ENCODE results near the gene MEF2D.

MEF2D gene

GRCh38 chr1:156502894-156503697 lies 2.5 kb upstream of the MEF2D start:
- peak overlapping the region; percentile 41 for H3K9ac ChIP-seq (ENCODE audit: low read length)
- no peak overlapping the region for H3K4me3 ChIP-seq (ENCODE audit: low read length)
- H3K79me2 ChIP-seq (ENCODE audit: control insufficient read depth, insufficient read depth, low read length): peaks cover 13% of the 10 kb centered on the region
- H3K4ac ChIP-seq (ENCODE audit: low read depth, low read length): peak overlapping the region; percentile 93
- H2BK15ac ChIP-seq (replicated peaks; ENCODE audit: low read depth): no peak overlapping the region
- DNase-seq: peak; percentile 99
- H2BK120ac ChIP-seq (ENCODE audit: low read depth, low read length): peak overlapping the region; percentile 45
- no peaks in the 10 kb centered on the region for H3K27me3 ChIP-seq (ENCODE audit: insufficient read depth, low read length, poor library complexity)
- H3K27ac ChIP-seq (ENCODE audit: low read depth, low read length): peak overlapping the region; percentile 79
- peak overlapping the region; percentile 88 for H3K18ac ChIP-seq (ENCODE audit: low read length)
- no peak overlapping the region for H3K4me2 ChIP-seq (ENCODE audit: low read length)
- H2AK5ac ChIP-seq (ENCODE audit: low read length): peak overlapping the region; percentile 82
- H2BK5ac ChIP-seq (ENCODE audit: low read length): peak overlapping the region; percentile 52
- no peaks in the 10 kb centered on the region for H3K36me3 ChIP-seq (ENCODE audit: control insufficient read depth, insufficient read depth, low read length)
- peaks cover 24% of the 10 kb centered on the region for H3K4me1 ChIP-seq (ENCODE audit: control insufficient read depth, low read depth, low read length)
- peak overlapping the region; percentile 84 for H3K56ac ChIP-seq (ENCODE audit: low read length)
- H3K23ac ChIP-seq (ENCODE audit: low read length): no peak overlapping the region
- peaks cover 4% of the 10 kb centered on the region for H3K79me1 ChIP-seq (ENCODE audit: low read length)
- H4K8ac ChIP-seq (ENCODE audit: low read depth, low read length): no peak overlapping the region
- WGBS (ENCODE audit: extremely low coverage, insufficient coverage, low lambda C conversion rate): no CpG with 5 or more reads among the region's 12 CpGs
- no peak overlapping the region for H4K5ac ChIP-seq (ENCODE audit: low read length)

- no peak overlapping the region for H3K23ac ChIP-seq (ENCODE audit: low read length)
- H3K4me3 ChIP-seq (ENCODE audit: low read length): no peak overlapping the region
- peak overlapping the region; percentile 93 for H3K4ac ChIP-seq (ENCODE audit: low read depth, low read length)
- peak overlapping the region; percentile 52 for H2BK5ac ChIP-seq (ENCODE audit: low read length)
- no peak overlapping the region for H4K5ac ChIP-seq (ENCODE audit: low read length)
- peak overlapping the region; percentile 82 for H2AK5ac ChIP-seq (ENCODE audit: low read length)
- no peak overlapping the region for H2BK15ac ChIP-seq (replicated peaks; ENCODE audit: low read depth)
- no peak for DNase-seq
- peak overlapping the region; percentile 41 for H3K9ac ChIP-seq (ENCODE audit: low read length)
- peaks cover 19% of the 10 kb centered on the region for H3K79me2 ChIP-seq (ENCODE audit: control insufficient read depth, insufficient read depth, low read length)
- H3K79me1 ChIP-seq (ENCODE audit: low read length): peaks cover 9% of the 10 kb centered on the region
- H3K4me2 ChIP-seq (ENCODE audit: low read length): no peak overlapping the region
- no peak overlapping the region for H4K8ac ChIP-seq (ENCODE audit: low read depth, low read length)
- peak overlapping the region; percentile 80 for H3K56ac ChIP-seq (ENCODE audit: low read length)
- H3K27me3 ChIP-seq (ENCODE audit: insufficient read depth, low read length, poor library complexity): no peaks in the 10 kb centered on the region
- H3K36me3 ChIP-seq (ENCODE audit: control insufficient read depth, insufficient read depth, low read length): no peaks in the 10 kb centered on the region
- no CpG with 5 or more reads among the region's 1 CpG for WGBS (ENCODE audit: extremely low coverage, insufficient coverage, low lambda C conversion rate)
- no peak overlapping the region for H2BK120ac ChIP-seq (ENCODE audit: low read depth, low read length)
- H3K4me1 ChIP-seq (ENCODE audit: control insufficient read depth, low read depth, low read length): peaks cover 24% of the 10 kb centered on the region
- peak overlapping the region; percentile 88 for H3K18ac ChIP-seq (ENCODE audit: low read length)
- no peak overlapping the region for H3K27ac ChIP-seq (ENCODE audit: low read depth, low read length)
These were observed 1.9 kb upstream of the MEF2D start for GRCh38 chr1:156502391-156502893.

- Histone ChIP-seq H3K4me1 (ENCODE audit: control insufficient read depth, low read depth, low read length) (peaks cover 30% of the 10 kb centered on the region), H2BK120ac (ENCODE audit: low read depth, low read length) (peak overlapping the region; percentile 65), H3K79me2 (ENCODE audit: control insufficient read depth, insufficient read depth, low read length) (peaks cover 31% of the 10 kb centered on the region), H3K9ac (ENCODE audit: low read length) (peak overlapping the region; percentile 92), H3K4me2 (ENCODE audit: low read length) (peak overlapping the region; percentile 81), H3K4me3 (ENCODE audit: low read length) (peak overlapping the region; percentile 87), H3K36me3 (ENCODE audit: control insufficient read depth, insufficient read depth, low read length) (no peaks in the 10 kb centered on the region), H4K5ac (ENCODE audit: low read length) (no peak overlapping the region), H3K27me3 (ENCODE audit: insufficient read depth, low read length, poor library complexity) (no peaks in the 10 kb centered on the region), H4K8ac (ENCODE audit: low read depth, low read length) (no peak overlapping the region), H2BK5ac (ENCODE audit: low read length) (peak overlapping the region; percentile 89), H3K23ac (ENCODE audit: low read length) (peak overlapping the region; percentile 92), H3K79me1 (ENCODE audit: low read length) (peaks cover 18% of the 10 kb centered on the region), H3K4ac (ENCODE audit: low read depth, low read length) (peak overlapping the region; percentile 97), H3K27ac (ENCODE audit: low read depth, low read length) (peak overlapping the region; percentile 96), H3K18ac (ENCODE audit: low read length) (peak overlapping the region; percentile 94), H3K56ac (ENCODE audit: low read length) (peak overlapping the region; percentile 96), H2AK5ac (ENCODE audit: low read length) (no peak overlapping the region), H2BK15ac (replicated peaks; ENCODE audit: low read depth) (peak overlapping the region; percentile 77)
- peak; percentile 98 for DNase-seq
- no CpG with 5 or more reads among the region's 57 CpGs for WGBS (ENCODE audit: extremely low coverage, insufficient coverage, low lambda C conversion rate)
These were observed 375 bp upstream of the MEF2D start for GRCh38 chr1:156500793-156501506.

GRCh38 chr1:156499842-156500542 lies 583 bp downstream of the MEF2D start:
- Histone ChIP-seq H3K4me3 (ENCODE audit: low read length) (peak overlapping the region; percentile 87), H3K9ac (ENCODE audit: low read length) (peak overlapping the region; percentile 83), H3K4me1 (ENCODE audit: control insufficient read depth, low read depth, low read length) (peaks cover 31% of the 10 kb centered on the region), H2AK5ac (ENCODE audit: low read length) (no peak overlapping the region), H2BK15ac (replicated peaks; ENCODE audit: low read depth) (no peak overlapping the region), H3K4me2 (ENCODE audit: low read length) (peak overlapping the region; percentile 95), H4K8ac (ENCODE audit: low read depth, low read length) (no peak overlapping the region), H3K27ac (ENCODE audit: low read depth, low read length) (peak overlapping the region; percentile 93), H3K79me1 (ENCODE audit: low read length) (peaks cover 19% of the 10 kb centered on the region), H3K4ac (ENCODE audit: low read depth, low read length) (peak overlapping the region; percentile 78), H3K18ac (ENCODE audit: low read length) (peak overlapping the region; percentile 78), H2BK120ac (ENCODE audit: low read depth, low read length) (peak overlapping the region; percentile 39), H4K5ac (ENCODE audit: low read length) (no peak overlapping the region), H3K27me3 (ENCODE audit: insufficient read depth, low read length, poor library complexity) (no peaks in the 10 kb centered on the region), H3K56ac (ENCODE audit: low read length) (peak overlapping the region; percentile 89), H3K79me2 (ENCODE audit: control insufficient read depth, insufficient read depth, low read length) (peaks cover 33% of the 10 kb centered on the region), H3K23ac (ENCODE audit: low read length) (no peak overlapping the region), H3K36me3 (ENCODE audit: control insufficient read depth, insufficient read depth, low read length) (no peaks in the 10 kb centered on the region), H2BK5ac (ENCODE audit: low read length) (no peak overlapping the region)
- WGBS (ENCODE audit: extremely low coverage, insufficient coverage, low lambda C conversion rate): no CpG with 5 or more reads among the region's 51 CpGs
- peak; percentile 50 for DNase-seq

- Histone ChIP-seq H3K79me1 (ENCODE audit: low read length) (peaks cover 22% of the 10 kb centered on the region), H2BK15ac (replicated peaks; ENCODE audit: low read depth) (no peak overlapping the region), H3K4ac (ENCODE audit: low read depth, low read length) (no peak overlapping the region), H3K79me2 (ENCODE audit: control insufficient read depth, insufficient read depth, low read length) (peaks cover 33% of the 10 kb centered on the region), H3K4me3 (ENCODE audit: low read length) (peak overlapping the region; percentile 55), H3K27me3 (ENCODE audit: insufficient read depth, low read length, poor library complexity) (no peaks in the 10 kb centered on the region), H3K23ac (ENCODE audit: low read length) (no peak overlapping the region), H4K5ac (ENCODE audit: low read length) (no peak overlapping the region), H3K56ac (ENCODE audit: low read length) (peak overlapping the region; percentile 77), H3K27ac (ENCODE audit: low read depth, low read length) (no peak overlapping the region), H3K9ac (ENCODE audit: low read length) (peak overlapping the region; percentile 62), H3K4me2 (ENCODE audit: low read length) (peak overlapping the region; percentile 95), H3K4me1 (ENCODE audit: control insufficient read depth, low read depth, low read length) (peaks cover 26% of the 10 kb centered on the region), H4K8ac (ENCODE audit: low read depth, low read length) (no peak overlapping the region), H3K36me3 (ENCODE audit: control insufficient read depth, insufficient read depth, low read length) (no peaks in the 10 kb centered on the region), H2AK5ac (ENCODE audit: low read length) (no peak overlapping the region), H3K18ac (ENCODE audit: low read length) (peak overlapping the region; percentile 78), H2BK120ac (ENCODE audit: low read depth, low read length) (no peak overlapping the region), H2BK5ac (ENCODE audit: low read length) (no peak overlapping the region)
- DNase-seq: peak; percentile 67
- WGBS (ENCODE audit: extremely low coverage, insufficient coverage, low lambda C conversion rate): no CpG with 5 or more reads among the region's 14 CpGs
These were observed 1.3 kb downstream of the MEF2D start for GRCh38 chr1:156499194-156499841.

All from mesendoderm (in vitro differentiated cells).